ENCODE data around the gene CSNK1D.
"Not testable (repeated sequence)": the region's sequence is repeated elsewhere in the genome, so short reads cannot be mapped to it uniquely, and the experiment has no call there.

CSNK1D gene

GRCh38 chr17:82269882-82270500 is 3.5 kb downstream of the CSNK1D start:
- TF ChIP-seq CTCF (IDR thresholded peaks at IDR 0.05; ENCODE audit: insufficient read depth, low read length, missing control alignments) = no peak
- ChIA-PET POLR2A (interaction anchor here (2.7 kb wide), 1 partner anchor 14 kb away, joined by 8 read pairs; no protein-coding TSS in a partner anchor), CTCF (no interaction called here)
- no peak overlapping the region for H3K4me3 ChIP-seq (ENCODE audit: low read depth, low read length)
- DNase-seq (ENCODE audit: low read depth, low spot score) = no peak

GRCh38 chr17:82269138-82269881 is 4.2 kb downstream of the CSNK1D start:
- CTCF ChIA-PET = no interaction called here
- no peak for DNase-seq (ENCODE audit: low read depth, low spot score)
- no peak overlapping the region for H3K4me3 ChIP-seq (ENCODE audit: low read depth, low read length)
- POLR2A ChIA-PET = interaction anchor here (2.7 kb wide), 1 partner anchor 14 kb away, joined by 8 read pairs; no protein-coding TSS in a partner anchor
- TF ChIP-seq CTCF (IDR thresholded peaks at IDR 0.05; ENCODE audit: insufficient read depth, low read length, missing control alignments) = no peak

GRCh38 chr17:82267575-82268379 is 5.7 kb downstream of the CSNK1D start:
- peak overlapping the region; percentile 34 for H3K4me3 ChIP-seq (ENCODE audit: low read depth, low read length)
- no peak for TF ChIP-seq CTCF (IDR thresholded peaks at IDR 0.05; ENCODE audit: insufficient read depth, low read length, missing control alignments)
- ChIA-PET CTCF (no interaction called here), POLR2A (interaction anchor here (0.6 to 2.7 kb wide), 3 partner anchors 16 to 268 kb away, joined by 3 to 8 read pairs (median 3); partner anchors contain the start of gene SLC16A3)
- peak; percentile 80 for DNase-seq (ENCODE audit: low read depth, low spot score)

- no peak for TF ChIP-seq CTCF (IDR thresholded peaks at IDR 0.05; ENCODE audit: insufficient read depth, low read length, missing control alignments)
- CTCF ChIA-PET = interaction anchor here (1.6 kb wide), 1 partner anchor 83 kb away, joined by 4 read pairs; no protein-coding TSS in a partner anchor
- no peak overlapping the region for H3K4me3 ChIP-seq (ENCODE audit: low read depth, low read length)
- POLR2A ChIA-PET = no interaction called here
- DNase-seq (ENCODE audit: low read depth, low spot score) = no peak
Observed at GRCh38 chr17:82266142-82266541, 7.4 kb downstream of the CSNK1D start.

- H3K4me3 ChIP-seq (ENCODE audit: low read depth, low read length) = no peak overlapping the region
- TF ChIP-seq CTCF (IDR thresholded peaks at IDR 0.05; ENCODE audit: insufficient read depth, low read length, missing control alignments) = no peak
- no peak for DNase-seq (ENCODE audit: low read depth, low spot score)
- CTCF ChIA-PET = interaction anchor here (1.0 to 1.3 kb wide), 2 partner anchors 8 to 12 kb away, joined by 3 read pairs; no protein-coding TSS in a partner anchor
- POLR2A ChIA-PET = no interaction called here
Observed at GRCh38 chr17:82263641-82264040, 9.9 kb downstream of the CSNK1D start.

- no peak overlapping the region for H3K4me3 ChIP-seq (ENCODE audit: low read depth, low read length)
- CTCF ChIA-PET = no interaction called here
- POLR2A ChIA-PET = no interaction called here
- no peak for DNase-seq (ENCODE audit: low read depth, low spot score)
- no peak for TF ChIP-seq CTCF (IDR thresholded peaks at IDR 0.05; ENCODE audit: insufficient read depth, low read length, missing control alignments)
Observed at GRCh38 chr17:82262344-82262743, 11.2 kb downstream of the CSNK1D start.

- H3K4me3 ChIP-seq (ENCODE audit: low read depth, low read length); POLR2A ChIA-PET; DNase-seq (ENCODE audit: low read depth, low spot score); CTCF ChIA-PET: not testable (repeated sequence)
Observed at GRCh38 chr17:82259972-82260961, 13.2 kb downstream of the CSNK1D start.
